BE2C (cell line): ENCODE measurements around the gene PROSER3.

Experiments used
- DNase-seq: peaks from one replicate; pipeline ENCODE4 v3.0.0-alpha.2; 2020
- H3K27me3 ChIP-seq: fragments of 250-450 bp; sonication (Bioruptor Pico); 2 replicates; pipeline ENCODE4 v1.5.1; 2020; ENCODE audit warnings: mild to moderate bottlenecking
- H3K36me3 ChIP-seq: fragments of 250-450 bp; sonication (Bioruptor Pico); 2 replicates; pipeline ENCODE4 v1.5.1; 2020; ENCODE audit warnings: mild to moderate bottlenecking
- H3K4me1 ChIP-seq: fragments of 250-450 bp; sonication (Bioruptor Pico); 2 replicates; pipeline ENCODE4 v1.5.1; 2020
- H3K4me3 ChIP-seq: 2 replicates; pipeline ENCODE4 v1.5.1; 2011; ENCODE audit warnings: low read depth, low read length
- H3K9me3 ChIP-seq: fragments of 250-450 bp; sonication (Bioruptor Pico); 2 replicates; pipeline ENCODE4 v1.5.1; 2020
- CTCF ChIP-seq: IDR thresholded peaks from 2 replicates; pipeline ENCODE4 v1.5.1; 2012; ENCODE audit warnings: mild to moderate bottlenecking, low read depth, low read length

Gene PROSER3

GRCh38 chr19:35777961-35778360, 20.0 kb downstream of the PROSER3 start:
- peaks cover 5% of the 10 kb centered on the region; the same call in 1 of the 2 replicates for H3K36me3 ChIP-seq
- TF ChIP-seq CTCF = no peak
- DNase-seq = no peak
- no peaks in the 10 kb centered on the region for H3K27me3 ChIP-seq
- H3K9me3 ChIP-seq = no peaks in the 10 kb centered on the region
- H3K4me1 ChIP-seq = peaks cover 6% of the 10 kb centered on the region
- H3K4me3 ChIP-seq = no peak overlapping the region

GRCh38 chr19:35779033-35779432, 21.1 kb downstream of the PROSER3 start:
- Histone ChIP-seq H3K27me3 (no peaks in the 10 kb centered on the region), H3K4me3 (no peak overlapping the region), H3K9me3 (no peaks in the 10 kb centered on the region), H3K36me3 (peaks cover 5% of the 10 kb centered on the region; the same call in 1 of the 2 replicates), H3K4me1 (peaks cover 6% of the 10 kb centered on the region)
- no peak for DNase-seq
- TF ChIP-seq CTCF = no peak

- Histone ChIP-seq H3K4me1 (peaks cover 6% of the 10 kb centered on the region), H3K36me3 (peaks cover 5% of the 10 kb centered on the region; the same call in 1 of the 2 replicates), H3K27me3 (no peaks in the 10 kb centered on the region), H3K4me3 (no peak overlapping the region), H3K9me3 (no peaks in the 10 kb centered on the region)
- no peak for DNase-seq
- TF ChIP-seq CTCF = no peak
Observed at GRCh38 chr19:35780058-35780457, 22.1 kb downstream of the PROSER3 start.

- TF ChIP-seq CTCF = no peak
- peaks cover 5% of the 10 kb centered on the region; the same call in 1 of the 2 replicates for H3K36me3 ChIP-seq
- H3K27me3 ChIP-seq = no peaks in the 10 kb centered on the region
- H3K9me3 ChIP-seq = no peaks in the 10 kb centered on the region
- H3K4me1 ChIP-seq = peaks cover 6% of the 10 kb centered on the region
- H3K4me3 ChIP-seq = no peak overlapping the region
- DNase-seq = no peak
Observed at GRCh38 chr19:35780717-35781116, 22.7 kb downstream of the PROSER3 start.

GRCh38 chr19:35781650-35782049, 23.7 kb downstream of the PROSER3 start:
- Histone ChIP-seq H3K4me3 (no peak overlapping the region), H3K9me3 (no peaks in the 10 kb centered on the region), H3K4me1 (peaks cover 5% of the 10 kb centered on the region; the same call in 1 of the 2 replicates), H3K27me3 (no peaks in the 10 kb centered on the region), H3K36me3 (peaks cover 5% of the 10 kb centered on the region; the same call in 1 of the 2 replicates)
- DNase-seq = no peak
- TF ChIP-seq CTCF = no peak

- no peak overlapping the region for H3K4me3 ChIP-seq
- no peak for DNase-seq
Observed at GRCh38 chr19:35782589-35782988, 24.6 kb downstream of the PROSER3 start.

More at GRCh38 chr19:35782589-35782988, 24.6 kb downstream of the PROSER3 start:
- Histone ChIP-seq H3K36me3 (peaks cover 5% of the 10 kb centered on the region; the same call in 1 of the 2 replicates), H3K9me3 (no peaks in the 10 kb centered on the region), H3K27me3 (no peaks in the 10 kb centered on the region), H3K4me1 (no peaks in the 10 kb centered on the region)
- TF ChIP-seq CTCF = no peak
